Endodermal cell (in vitro differentiated cells): ENCODE results near the gene PTEN. TPM values are rescaled to one million over a fixed set of nuclear protein-coding genes. Genes with fewer than 3 reads are reported as not detected.

Experiments used
- DNase-seq: peaks from one replicate; pipeline ENCODE4 v3.0.0-alpha.2; 2017
- H3K27ac ChIP-seq: 2 replicates; pipeline ENCODE4 v1.5.1; 2013; ENCODE audit warnings: mild to moderate bottlenecking, low read depth, low read length, moderate library complexity
- H3K27me3 ChIP-seq: 2 replicates; pipeline ENCODE4 v1.6.1; 2013; ENCODE audit warnings: mild to moderate bottlenecking, low read length, moderate library complexity; ENCODE audit not compliant: insufficient read depth, control insufficient read depth, poor library complexity, severe bottlenecking
- H3K36me3 ChIP-seq: 2 replicates; pipeline ENCODE4 v1.7.0; 2013; ENCODE audit warnings: mild to moderate bottlenecking, low read length, moderate library complexity; ENCODE audit not compliant: control insufficient read depth, insufficient read depth
- H3K4me1 ChIP-seq: one replicate; pipeline ENCODE4 v1.7.0; 2013; ENCODE audit warnings: low read length; ENCODE audit not compliant: control insufficient read depth, insufficient read depth
- H3K4me3 ChIP-seq: 2 replicates; pipeline ENCODE4 v1.5.1; 2013; ENCODE audit warnings: mild to moderate bottlenecking, low read length, moderate library complexity
- H3K9ac ChIP-seq: 2 replicates; pipeline ENCODE4 v1.6.1; 2013; ENCODE audit warnings: mild to moderate bottlenecking, low read length, moderate library complexity; ENCODE audit not compliant: poor library complexity, severe bottlenecking; ENCODE audit errors: extremely low read depth
- H3K9me3 ChIP-seq: 2 replicates; pipeline ENCODE4 v1.6.1; 2013; ENCODE audit warnings: mild to moderate bottlenecking, low read length, moderate library complexity; ENCODE audit not compliant: control insufficient read depth
- H3K27ac Mint-ChIP-seq: 2 replicates; pipeline ENCODE4 v1.8.0; 2020; ENCODE audit warnings: mixed read lengths
- H3K27me3 Mint-ChIP-seq: 2 replicates; pipeline ENCODE4 v1.8.0; 2021; ENCODE audit warnings: mild to moderate bottlenecking, mixed read lengths; ENCODE audit not compliant: insufficient read depth
- H3K36me3 Mint-ChIP-seq: 2 replicates; pipeline ENCODE4 v1.8.0; 2020; ENCODE audit warnings: low read depth, mixed read lengths
- H3K4me1 Mint-ChIP-seq: 2 replicates; pipeline ENCODE4 v1.8.0; 2020; ENCODE audit warnings: mixed read lengths
- H3K4me3 Mint-ChIP-seq: 2 replicates; pipeline ENCODE4 v1.8.0; 2020; ENCODE audit warnings: mild to moderate bottlenecking, moderate library complexity, mixed read lengths
- H3K9me3 Mint-ChIP-seq: 2 replicates; pipeline ENCODE4 v1.8.0; 2020; ENCODE audit warnings: mild to moderate bottlenecking, mixed read lengths
- WGBS, 2 experiments: methylation state at CpG; one replicate each; pipeline versions ENCODE4 v1.1.5 to v1.1.7; 2013; ENCODE audit warnings: missing lambda C conversion rate in 2 of 2, mixed read lengths in 1 of 2; ENCODE audit not compliant: insufficient coverage in 1 of 2, insufficient read length in 1 of 2; 5-methylcytosine and 5-hydroxymethylcytosine counted together
- total RNA-seq, 2 donors: library from RNA; stranded (reverse); fragmentation: NEBNext Ultra II Directional in 1 of 2; extraction: Animal tissue kit (Norgen Biotek cat#: 25700) in 1 of 2; gene quantifications; 2 replicates in 1 of 2; 3 replicates in 1 of 2; pipeline ENCODE4 v1.2.1, GENCODE V29; 2021
- TF ChIP-seq, protein P1 (sequence below): fragments of 200-600 bp; sonication (generic); conservative IDR thresholded peaks from 2 replicates; pipeline ENCODE4 v1.5.0; 2021; ENCODE audit warnings: antibody characterized with exemption, mild to moderate bottlenecking

PTEN gene
- total RNA-seq, 2 donors from 2014 or later = 41.7 to 45.0 TPM

DNA sequence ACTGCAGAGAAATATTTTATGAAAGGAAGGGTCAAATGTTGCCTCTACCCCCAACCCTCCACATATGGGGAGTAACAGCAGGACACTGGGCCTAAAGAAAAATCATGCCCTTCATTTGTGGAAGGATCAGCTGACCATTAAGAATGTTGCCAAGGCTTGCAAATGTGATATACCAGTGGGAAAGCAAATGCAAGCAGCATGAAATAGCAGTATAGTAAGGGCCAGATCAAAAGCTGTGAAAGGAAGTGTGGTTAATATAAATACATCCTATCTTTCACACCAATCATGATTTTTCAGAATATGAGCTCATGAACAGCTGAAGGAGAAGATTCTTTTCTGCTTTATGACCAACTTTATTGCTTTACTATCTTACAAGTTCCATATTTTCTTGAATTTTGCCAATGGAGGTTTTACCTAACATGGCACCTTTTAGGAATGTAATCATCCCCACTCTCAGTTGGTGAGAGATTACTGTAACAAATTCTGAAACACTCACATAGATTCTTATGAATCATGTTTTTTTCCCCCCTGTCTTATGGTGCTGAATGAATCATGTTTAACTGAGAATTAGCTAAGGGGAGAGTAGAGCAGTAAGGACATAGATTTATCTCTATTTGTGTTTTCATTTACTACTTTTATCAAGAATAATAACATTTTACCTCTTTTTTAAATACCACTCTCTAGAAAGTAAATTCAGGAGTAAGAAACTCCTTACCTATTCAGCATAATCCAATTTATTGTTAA is 33.3 kb upstream of the PTEN start:
- Histone ChIP-seq H3K9ac (no peak overlapping the region), H3K4me1 (no peaks in the 10 kb centered on the region), H3K4me3 (no peak overlapping the region), H3K27me3 (no peaks in the 10 kb centered on the region), H3K27ac (no peak overlapping the region), H3K36me3 (no peaks in the 10 kb centered on the region), H3K9me3 (no peaks in the 10 kb centered on the region)
- TF ChIP-seq, protein P1, sequence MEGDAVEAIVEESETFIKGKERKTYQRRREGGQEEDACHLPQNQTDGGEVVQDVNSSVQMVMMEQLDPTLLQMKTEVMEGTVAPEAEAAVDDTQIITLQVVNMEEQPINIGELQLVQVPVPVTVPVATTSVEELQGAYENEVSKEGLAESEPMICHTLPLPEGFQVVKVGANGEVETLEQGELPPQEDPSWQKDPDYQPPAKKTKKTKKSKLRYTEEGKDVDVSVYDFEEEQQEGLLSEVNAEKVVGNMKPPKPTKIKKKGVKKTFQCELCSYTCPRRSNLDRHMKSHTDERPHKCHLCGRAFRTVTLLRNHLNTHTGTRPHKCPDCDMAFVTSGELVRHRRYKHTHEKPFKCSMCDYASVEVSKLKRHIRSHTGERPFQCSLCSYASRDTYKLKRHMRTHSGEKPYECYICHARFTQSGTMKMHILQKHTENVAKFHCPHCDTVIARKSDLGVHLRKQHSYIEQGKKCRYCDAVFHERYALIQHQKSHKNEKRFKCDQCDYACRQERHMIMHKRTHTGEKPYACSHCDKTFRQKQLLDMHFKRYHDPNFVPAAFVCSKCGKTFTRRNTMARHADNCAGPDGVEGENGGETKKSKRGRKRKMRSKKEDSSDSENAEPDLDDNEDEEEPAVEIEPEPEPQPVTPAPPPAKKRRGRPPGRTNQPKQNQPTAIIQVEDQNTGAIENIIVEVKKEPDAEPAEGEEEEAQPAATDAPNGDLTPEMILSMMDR = no peak
- Mint-ChIP-seq H3K9me3 (no peaks in the 10 kb centered on the region), H3K27ac (no peak overlapping the region), H3K4me3 (no peak overlapping the region), H3K36me3 (no peaks in the 10 kb centered on the region), H3K27me3 (no peaks in the 10 kb centered on the region), H3K4me1 (peaks cover 8% of the 10 kb centered on the region)
- DNase-seq = no peak

DNA sequence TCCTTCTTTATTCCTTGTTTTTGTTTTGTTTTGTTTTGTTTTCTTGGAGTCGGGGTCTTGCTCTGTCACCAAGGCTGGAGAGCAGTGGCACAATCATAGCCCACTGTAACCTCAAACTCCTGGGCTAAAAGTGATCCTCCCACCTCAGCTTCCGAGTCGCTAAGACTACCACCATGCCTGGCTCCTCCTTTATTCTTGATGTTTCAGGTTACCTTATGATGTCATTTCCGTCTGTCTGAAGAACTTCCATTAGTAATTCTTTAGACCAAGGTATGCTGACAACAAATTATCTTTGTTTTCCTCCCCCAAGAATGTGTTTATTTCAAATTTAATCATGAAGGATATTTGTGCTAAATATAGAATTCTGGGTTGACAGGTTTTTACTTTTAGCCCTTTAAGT is 27.3 kb upstream of the PTEN start:
- Histone ChIP-seq H3K9ac (no peak overlapping the region), H3K4me1 (no peaks in the 10 kb centered on the region), H3K36me3 (no peaks in the 10 kb centered on the region), H3K4me3 (no peak overlapping the region), H3K27ac (no peak overlapping the region), H3K27me3 (no peaks in the 10 kb centered on the region), H3K9me3 (no peaks in the 10 kb centered on the region)
- TF ChIP-seq, protein P1 = no peak
- Mint-ChIP-seq H3K4me3 (no peak overlapping the region), H3K9me3 (no peaks in the 10 kb centered on the region), H3K4me1 (no peaks in the 10 kb centered on the region), H3K36me3 (no peaks in the 10 kb centered on the region), H3K27ac (no peak overlapping the region), H3K27me3 (no peaks in the 10 kb centered on the region)
- no peak for DNase-seq
- 76 to 88% methylated on average over 3 to 4 of the region's 4 CpGs for WGBS, 2 experiments

DNA sequence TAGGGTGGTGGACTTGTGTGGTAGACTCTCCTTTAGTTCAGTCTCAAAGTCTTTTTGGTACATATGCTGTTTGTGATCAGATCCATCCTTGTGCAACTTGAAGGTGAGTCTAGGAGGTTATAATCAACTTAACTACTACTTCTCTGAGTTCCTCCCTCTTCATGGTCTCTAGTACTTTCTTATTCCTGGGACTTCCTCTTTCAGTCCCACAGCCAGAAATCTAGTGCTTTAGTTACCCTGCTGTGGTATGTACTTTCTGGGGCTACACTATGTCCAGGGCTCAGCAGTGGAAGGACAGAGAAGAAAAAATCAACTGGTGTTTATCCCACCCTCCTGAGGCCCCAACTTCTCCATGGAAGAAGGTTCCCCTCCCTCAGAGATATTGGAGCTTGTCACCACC is 26.0 kb upstream of the PTEN start:
- no peak overlapping the region for H3K27ac Mint-ChIP-seq
- no peaks in the 10 kb centered on the region for H3K27me3 Mint-ChIP-seq
- TF ChIP-seq, protein P1 = no peak
- no peaks in the 10 kb centered on the region for H3K4me1 ChIP-seq
- no peak overlapping the region for H3K4me3 ChIP-seq
- no peak overlapping the region for H3K4me3 Mint-ChIP-seq
- no peaks in the 10 kb centered on the region for H3K36me3 Mint-ChIP-seq
- no peak for DNase-seq
- H3K9me3 Mint-ChIP-seq = no peaks in the 10 kb centered on the region
- no peak overlapping the region for H3K27ac ChIP-seq
- no peak overlapping the region for H3K9ac ChIP-seq
- no peaks in the 10 kb centered on the region for H3K9me3 ChIP-seq
- H3K4me1 Mint-ChIP-seq = no peaks in the 10 kb centered on the region
- H3K36me3 ChIP-seq = no peaks in the 10 kb centered on the region
- no peaks in the 10 kb centered on the region for H3K27me3 ChIP-seq
